ENCODE measurements around the gene MSH3. TPM values are rescaled to one million over a fixed set of nuclear protein-coding genes. Genes with fewer than 3 reads are reported as not detected.

MSH3 gene
- total RNA-seq, 4 donors from 2014 or later = 14.5 to 27.2 (median 21.5) TPM

DNA sequence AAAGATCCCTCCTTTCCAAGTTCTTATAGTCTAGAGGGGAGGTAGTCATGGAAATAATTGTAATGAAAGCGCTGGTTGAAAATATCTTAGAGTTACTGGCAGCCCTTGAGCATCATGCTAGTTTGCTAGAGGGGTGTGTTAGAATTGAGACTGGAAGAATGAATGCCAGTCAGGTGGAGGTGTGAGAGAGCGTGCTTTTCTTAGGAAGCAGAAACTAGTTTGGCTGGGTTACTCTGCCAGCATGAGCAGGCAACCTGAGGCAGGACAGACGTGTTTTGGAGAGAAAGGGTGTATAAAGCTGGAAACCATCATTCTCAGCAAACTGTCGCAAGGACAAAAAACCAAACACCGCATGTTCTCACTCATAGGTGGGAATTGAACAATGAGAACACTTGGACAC lies 43.9 kb downstream of the MSH3 start:
- Histone ChIP-seq H3K9me3 (no peaks in the 10 kb centered on the region), H3K27ac (no peak overlapping the region), H3K36me3 (no peaks in the 10 kb centered on the region), H3K4me3 (no peak overlapping the region), H3K4me1 (no peaks in the 10 kb centered on the region), H3K27me3 (no peaks in the 10 kb centered on the region)
- TF ChIP-seq, protein P1, sequence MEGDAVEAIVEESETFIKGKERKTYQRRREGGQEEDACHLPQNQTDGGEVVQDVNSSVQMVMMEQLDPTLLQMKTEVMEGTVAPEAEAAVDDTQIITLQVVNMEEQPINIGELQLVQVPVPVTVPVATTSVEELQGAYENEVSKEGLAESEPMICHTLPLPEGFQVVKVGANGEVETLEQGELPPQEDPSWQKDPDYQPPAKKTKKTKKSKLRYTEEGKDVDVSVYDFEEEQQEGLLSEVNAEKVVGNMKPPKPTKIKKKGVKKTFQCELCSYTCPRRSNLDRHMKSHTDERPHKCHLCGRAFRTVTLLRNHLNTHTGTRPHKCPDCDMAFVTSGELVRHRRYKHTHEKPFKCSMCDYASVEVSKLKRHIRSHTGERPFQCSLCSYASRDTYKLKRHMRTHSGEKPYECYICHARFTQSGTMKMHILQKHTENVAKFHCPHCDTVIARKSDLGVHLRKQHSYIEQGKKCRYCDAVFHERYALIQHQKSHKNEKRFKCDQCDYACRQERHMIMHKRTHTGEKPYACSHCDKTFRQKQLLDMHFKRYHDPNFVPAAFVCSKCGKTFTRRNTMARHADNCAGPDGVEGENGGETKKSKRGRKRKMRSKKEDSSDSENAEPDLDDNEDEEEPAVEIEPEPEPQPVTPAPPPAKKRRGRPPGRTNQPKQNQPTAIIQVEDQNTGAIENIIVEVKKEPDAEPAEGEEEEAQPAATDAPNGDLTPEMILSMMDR (IDR thresholded peaks at IDR 0.05) = no peak
- TF ChIP-seq POLR2A (IDR thresholded peaks at IDR 0.05) = no peak
- DNase-seq = no peak

DNA sequence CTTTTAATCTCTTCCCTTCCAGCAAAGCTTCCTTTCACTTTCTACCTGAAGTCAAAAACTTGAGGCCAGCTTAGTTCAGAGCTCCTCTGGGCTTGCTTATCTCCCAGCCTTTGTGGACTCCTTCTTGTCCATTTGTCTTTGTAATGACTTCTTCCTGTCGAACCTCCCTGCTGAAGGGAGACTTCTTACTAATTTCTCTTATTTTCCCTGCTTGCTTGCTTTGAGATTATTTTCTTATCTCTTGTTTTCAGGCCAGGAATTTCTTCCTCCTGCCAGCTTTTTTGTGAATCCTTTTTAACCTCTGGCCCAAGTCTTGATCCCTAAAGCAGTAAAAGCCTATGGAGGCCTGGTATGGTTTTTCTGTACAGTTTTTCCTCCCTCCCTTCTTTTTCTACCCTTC lies 47.1 kb downstream of the MSH3 start:
- Histone ChIP-seq H3K4me1 (no peaks in the 10 kb centered on the region), H3K27me3 (no peaks in the 10 kb centered on the region), H3K4me3 (no peak overlapping the region), H3K9me3 (no peaks in the 10 kb centered on the region), H3K36me3 (peaks cover 0 to 3% (median 0%) of the 10 kb centered on the region in 3 donors), H3K27ac (no peak overlapping the region)
- TF ChIP-seq, protein P1 (IDR thresholded peaks at IDR 0.05) = no peak
- TF ChIP-seq POLR2A (IDR thresholded peaks at IDR 0.05) = no peak
- no peak for DNase-seq

DNA sequence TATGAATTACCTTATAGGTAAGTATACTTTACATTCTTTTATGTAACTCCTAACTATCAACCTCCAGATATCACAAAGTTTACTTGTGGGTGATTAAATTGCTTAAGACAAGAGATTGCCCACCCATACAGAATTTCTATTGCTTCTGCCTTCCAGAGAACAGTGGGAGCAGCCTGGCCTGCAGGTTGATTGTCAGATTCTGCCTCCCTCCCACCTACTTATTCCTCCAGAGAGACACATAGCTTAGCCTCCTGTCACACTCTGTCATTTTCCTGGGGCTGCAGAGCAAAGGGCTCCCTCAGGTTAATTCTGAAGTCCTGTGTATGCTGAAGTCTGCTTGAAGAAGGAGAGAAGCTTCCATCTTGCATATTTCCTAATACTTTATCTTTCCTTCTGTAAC lies 48.8 kb downstream of the MSH3 start:
- DNase-seq = no peak
- Histone ChIP-seq H3K36me3 (peaks cover 0 to 4% (median 0%) of the 10 kb centered on the region in 3 donors), H3K9me3 (no peaks in the 10 kb centered on the region), H3K4me1 (no peaks in the 10 kb centered on the region), H3K27me3 (no peaks in the 10 kb centered on the region), H3K4me3 (no peak overlapping the region), H3K27ac (no peak overlapping the region)
- TF ChIP-seq POLR2A (IDR thresholded peaks at IDR 0.05) = no peak
- TF ChIP-seq, protein P1 (IDR thresholded peaks at IDR 0.05) = no peak

DNA sequence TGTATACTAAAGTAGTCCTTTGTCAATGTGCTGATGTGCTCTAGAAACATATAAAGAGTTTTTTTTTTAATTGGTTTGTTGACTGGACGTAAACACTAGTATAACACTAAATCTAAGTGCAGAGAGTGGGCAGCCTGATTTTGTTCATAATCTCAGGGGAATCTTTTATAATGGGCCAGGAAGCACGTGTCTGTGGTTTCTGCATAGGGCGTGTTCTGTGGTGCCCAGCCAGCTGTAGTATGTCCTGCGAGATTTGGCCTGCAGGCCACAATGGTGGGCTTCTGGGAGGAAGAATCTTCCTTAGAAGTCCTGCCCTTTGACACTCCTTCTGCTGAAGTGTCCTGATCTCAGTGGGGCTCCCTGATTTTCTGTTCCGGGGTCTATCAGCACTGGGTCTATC lies 49.3 kb downstream of the MSH3 start:
- no peak overlapping the region for H3K4me3 ChIP-seq
- H3K9me3 ChIP-seq = no peaks in the 10 kb centered on the region
- peaks cover 0 to 8% (median 0%) of the 10 kb centered on the region in 3 donors for H3K36me3 ChIP-seq
- H3K27ac ChIP-seq = no peak overlapping the region
- DNase-seq = no peak
- no peaks in the 10 kb centered on the region for H3K4me1 ChIP-seq
- no peaks in the 10 kb centered on the region for H3K27me3 ChIP-seq
- TF ChIP-seq, protein P1 (IDR thresholded peaks at IDR 0.05) = no peak
- TF ChIP-seq POLR2A (IDR thresholded peaks at IDR 0.05) = no peak

DNA sequence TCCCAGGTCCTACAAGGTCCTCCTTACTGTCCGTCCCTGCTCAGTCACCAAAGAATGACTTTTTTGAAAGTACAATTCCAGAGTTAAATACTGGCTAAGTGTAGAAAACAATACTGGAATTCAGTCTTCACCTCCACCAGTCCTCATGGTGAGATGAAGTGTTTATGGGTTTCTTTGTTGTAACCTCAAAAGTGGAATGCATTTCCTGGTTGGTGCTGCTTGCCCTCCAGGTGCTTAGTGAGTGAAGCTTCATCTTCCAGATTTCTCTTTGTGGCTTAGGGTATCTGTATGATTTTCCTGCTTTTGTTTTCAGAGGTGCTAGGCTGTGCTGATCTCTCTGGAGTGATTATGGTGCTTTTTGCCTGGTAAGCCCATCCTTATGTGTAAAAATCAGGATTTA lies 49.8 kb downstream of the MSH3 start:
- H3K9me3 ChIP-seq = no peaks in the 10 kb centered on the region
- TF ChIP-seq, protein P1 (IDR thresholded peaks at IDR 0.05) = no peak
- no peak for TF ChIP-seq POLR2A (IDR thresholded peaks at IDR 0.05)
- H3K4me1 ChIP-seq = no peaks in the 10 kb centered on the region
- DNase-seq = no peak
- no peak overlapping the region for H3K27ac ChIP-seq
- peaks cover 0 to 10% (median 0%) of the 10 kb centered on the region in 3 donors for H3K36me3 ChIP-seq
- H3K4me3 ChIP-seq = no peak overlapping the region
- H3K27me3 ChIP-seq = no peaks in the 10 kb centered on the region

DNA sequence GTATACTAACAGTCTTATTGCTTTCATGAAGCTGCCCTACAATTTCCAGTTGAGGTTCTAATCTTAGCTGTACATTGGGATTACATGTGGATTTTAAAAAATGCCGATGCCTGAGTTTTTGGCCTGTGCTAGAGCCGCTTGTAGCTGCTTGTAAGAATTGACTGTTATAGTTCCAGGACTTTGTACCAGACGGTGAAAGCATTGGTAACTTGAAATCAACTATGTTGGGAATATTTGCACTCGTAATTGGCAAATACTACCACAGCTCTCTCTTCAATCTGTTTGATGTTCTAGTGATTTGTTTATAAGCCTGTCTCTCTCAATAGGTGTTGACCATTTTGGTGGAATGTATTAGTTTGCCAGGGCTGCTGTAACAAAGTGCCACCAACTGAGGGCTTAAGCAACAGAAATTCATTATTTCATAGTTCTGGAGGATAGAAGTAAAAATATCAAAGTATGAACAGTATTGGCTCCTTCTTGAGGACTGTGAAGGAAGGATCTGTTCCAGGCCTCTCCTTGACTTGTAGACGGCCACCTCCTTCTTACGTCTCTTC lies 50.8 kb downstream of the MSH3 start:
- H3K27ac ChIP-seq = no peak overlapping the region
- peaks cover 0 to 16% (median 0%) of the 10 kb centered on the region in 3 donors for H3K36me3 ChIP-seq
- no peak for DNase-seq
- H3K9me3 ChIP-seq = no peaks in the 10 kb centered on the region
- no peaks in the 10 kb centered on the region for H3K4me1 ChIP-seq
- no peaks in the 10 kb centered on the region for H3K27me3 ChIP-seq
- TF ChIP-seq, protein P1 (IDR thresholded peaks at IDR 0.05) = no peak
- no peak for TF ChIP-seq POLR2A (IDR thresholded peaks at IDR 0.05)
- H3K4me3 ChIP-seq = no peak overlapping the region
